ENCODE results near the gene CTNNA2.

The CTNNA2 gene

GRCh38 chr2:80217446-80217845 is 704.6 kb downstream of the CTNNA2 start:
- DNase-seq (ENCODE audit: low read depth): no peak

- no peak for DNase-seq (ENCODE audit: low read depth)
Observed at GRCh38 chr2:80222644-80223043, 709.8 kb downstream of the CTNNA2 start.

GRCh38 chr2:80231421-80231820 is 718.6 kb downstream of the CTNNA2 start:
- DNase-seq (ENCODE audit: low read depth): no peak

GRCh38 chr2:80233333-80233732 is 720.5 kb downstream of the CTNNA2 start:
- DNase-seq (ENCODE audit: low read depth): no peak

- no peak for DNase-seq (ENCODE audit: low read depth)
Observed at GRCh38 chr2:80238692-80239469, 726.0 kb downstream of the CTNNA2 start.

GRCh38 chr2:80242355-80242910 is 729.6 kb downstream of the CTNNA2 start:
- DNase-seq (ENCODE audit: low read depth): no peak

GRCh38 chr2:80244905-80245584 is 732.2 kb downstream of the CTNNA2 start:
- DNase-seq (ENCODE audit: low read depth): no peak

GRCh38 chr2:80246534-80246933 is 733.7 kb downstream of the CTNNA2 start:
- no peak for DNase-seq (ENCODE audit: low read depth)

- DNase-seq (ENCODE audit: low read depth): no peak
Observed at GRCh38 chr2:80247339-80247738, 734.5 kb downstream of the CTNNA2 start.

- DNase-seq (ENCODE audit: low read depth): no peak
Observed at GRCh38 chr2:80248146-80248545, 735.3 kb downstream of the CTNNA2 start.

- DNase-seq (ENCODE audit: low read depth): no peak
Observed at GRCh38 chr2:80252294-80252986, 739.6 kb downstream of the CTNNA2 start.

- DNase-seq (ENCODE audit: low read depth): no peak
Observed at GRCh38 chr2:80255918-80256781, 743.3 kb downstream of the CTNNA2 start.

GRCh38 chr2:80256782-80257167 is 743.9 kb downstream of the CTNNA2 start:
- no peak for DNase-seq (ENCODE audit: low read depth)

- DNase-seq (ENCODE audit: low read depth): no peak
Observed at GRCh38 chr2:80257450-80257849, 744.6 kb downstream of the CTNNA2 start.

- no peak for DNase-seq (ENCODE audit: low read depth)
Observed at GRCh38 chr2:80258341-80258740, 745.5 kb downstream of the CTNNA2 start.

GRCh38 chr2:80258793-80259192 is 745.9 kb downstream of the CTNNA2 start:
- no peak for DNase-seq (ENCODE audit: low read depth)

GRCh38 chr2:80259292-80259691 is 746.4 kb downstream of the CTNNA2 start:
- no peak for DNase-seq (ENCODE audit: low read depth)

- no peak for DNase-seq (ENCODE audit: low read depth)
Observed at GRCh38 chr2:80266231-80266630, 753.4 kb downstream of the CTNNA2 start.

GRCh38 chr2:80269806-80270205 is 757.0 kb downstream of the CTNNA2 start:
- no peak for DNase-seq (ENCODE audit: low read depth)

GRCh38 chr2:80280598-80280997 is 767.7 kb downstream of the CTNNA2 start:
- DNase-seq (ENCODE audit: low read depth): no peak

- no peak for DNase-seq (ENCODE audit: low read depth)
Observed at GRCh38 chr2:80281049-80281448, 768.2 kb downstream of the CTNNA2 start.

GRCh38 chr2:80288576-80288975 is 775.7 kb downstream of the CTNNA2 start:
- no peak for DNase-seq (ENCODE audit: low read depth)
